Endodermal cell (in vitro differentiated cells): ENCODE results near the gene ATP5ME. TPM values are rescaled to one million over a fixed set of nuclear protein-coding genes. Genes with fewer than 3 reads are reported as not detected.
A peak's percentile ranks its signal among the peaks of the same experiment; 100 is the strongest.

ENCODE experiments used
- DNase-seq: peaks from one replicate; pipeline ENCODE4 v3.0.0-alpha.2; 2017
- H3K27ac ChIP-seq: 2 replicates; pipeline ENCODE4 v1.5.1; 2013; ENCODE audit warnings: mild to moderate bottlenecking, low read depth, low read length, moderate library complexity
- H3K27me3 ChIP-seq: 2 replicates; pipeline ENCODE4 v1.6.1; 2013; ENCODE audit warnings: mild to moderate bottlenecking, low read length, moderate library complexity; ENCODE audit not compliant: insufficient read depth, control insufficient read depth, poor library complexity, severe bottlenecking
- H3K36me3 ChIP-seq: 2 replicates; pipeline ENCODE4 v1.7.0; 2013; ENCODE audit warnings: mild to moderate bottlenecking, low read length, moderate library complexity; ENCODE audit not compliant: control insufficient read depth, insufficient read depth
- H3K4me1 ChIP-seq: one replicate; pipeline ENCODE4 v1.7.0; 2013; ENCODE audit warnings: low read length; ENCODE audit not compliant: control insufficient read depth, insufficient read depth
- H3K4me3 ChIP-seq: 2 replicates; pipeline ENCODE4 v1.5.1; 2013; ENCODE audit warnings: mild to moderate bottlenecking, low read length, moderate library complexity
- H3K9ac ChIP-seq: 2 replicates; pipeline ENCODE4 v1.6.1; 2013; ENCODE audit warnings: mild to moderate bottlenecking, low read length, moderate library complexity; ENCODE audit not compliant: poor library complexity, severe bottlenecking; ENCODE audit errors: extremely low read depth
- H3K9me3 ChIP-seq: 2 replicates; pipeline ENCODE4 v1.6.1; 2013; ENCODE audit warnings: mild to moderate bottlenecking, low read length, moderate library complexity; ENCODE audit not compliant: control insufficient read depth
- H3K27ac Mint-ChIP-seq: 2 replicates; pipeline ENCODE4 v1.8.0; 2020; ENCODE audit warnings: mixed read lengths
- H3K27me3 Mint-ChIP-seq: 2 replicates; pipeline ENCODE4 v1.8.0; 2021; ENCODE audit warnings: mild to moderate bottlenecking, mixed read lengths; ENCODE audit not compliant: insufficient read depth
- H3K36me3 Mint-ChIP-seq: 2 replicates; pipeline ENCODE4 v1.8.0; 2020; ENCODE audit warnings: low read depth, mixed read lengths
- H3K4me1 Mint-ChIP-seq: 2 replicates; pipeline ENCODE4 v1.8.0; 2020; ENCODE audit warnings: mixed read lengths
- H3K4me3 Mint-ChIP-seq: 2 replicates; pipeline ENCODE4 v1.8.0; 2020; ENCODE audit warnings: mild to moderate bottlenecking, moderate library complexity, mixed read lengths
- H3K9me3 Mint-ChIP-seq: 2 replicates; pipeline ENCODE4 v1.8.0; 2020; ENCODE audit warnings: mild to moderate bottlenecking, mixed read lengths
- WGBS, 2 experiments: methylation state at CpG; one replicate each; pipeline versions ENCODE4 v1.1.5 to v1.1.7; 2013; ENCODE audit warnings: missing lambda C conversion rate in 2 of 2, mixed read lengths in 1 of 2; ENCODE audit not compliant: insufficient coverage in 1 of 2, insufficient read length in 1 of 2; 5-methylcytosine and 5-hydroxymethylcytosine counted together
- total RNA-seq, 2 donors: library from RNA; stranded (reverse); fragmentation: NEBNext Ultra II Directional in 1 of 2; extraction: Animal tissue kit (Norgen Biotek cat#: 25700) in 1 of 2; gene quantifications; 2 replicates in 1 of 2; 3 replicates in 1 of 2; pipeline ENCODE4 v1.2.1, GENCODE V29; 2021
- TF ChIP-seq, protein P1 (sequence below): fragments of 200-600 bp; sonication (generic); conservative IDR thresholded peaks from 2 replicates; pipeline ENCODE4 v1.5.0; 2021; ENCODE audit warnings: antibody characterized with exemption, mild to moderate bottlenecking

Gene ATP5ME
- total RNA-seq, 2 donors from 2014 or later, result 407 to 456 TPM

DNA sequence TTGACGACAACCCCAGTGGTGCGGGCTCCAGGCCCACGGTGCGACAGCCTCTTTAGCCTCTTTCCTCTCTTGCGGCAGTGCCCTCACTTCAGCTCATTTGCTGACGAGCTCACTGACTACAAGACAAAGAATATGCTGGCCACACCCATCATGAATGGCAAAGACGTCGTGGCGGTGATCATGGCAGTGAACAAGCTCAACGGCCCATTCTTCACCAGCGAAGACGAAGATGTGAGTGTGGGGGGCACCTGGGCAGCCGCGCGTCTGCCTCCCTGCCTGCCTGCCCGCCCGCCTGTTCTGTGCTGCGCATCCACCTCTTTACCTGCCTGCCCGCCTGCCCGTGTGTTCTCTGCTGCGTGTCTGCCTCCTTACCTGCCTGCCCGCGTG lies 39.5 kb downstream of the ATP5ME start:
- DNase-seq, result no peak
- no peaks in the 10 kb centered on the region for H3K9me3 ChIP-seq
- no peaks in the 10 kb centered on the region for H3K36me3 ChIP-seq
- Mint-ChIP-seq H3K27me3 (no peaks in the 10 kb centered on the region), H3K27ac (no peak overlapping the region), H3K4me3 (no peak overlapping the region), H3K4me1 (no peaks in the 10 kb centered on the region), H3K9me3 (peaks cover 17% of the 10 kb centered on the region), H3K36me3 (no peaks in the 10 kb centered on the region)
- no peaks in the 10 kb centered on the region for H3K27me3 ChIP-seq
- no peak overlapping the region for H3K4me3 ChIP-seq
- H3K9ac ChIP-seq, result no peak overlapping the region
- WGBS, 2 experiments, result 82 to 87% methylated on average over 8 to 23 of the region's 23 CpGs
- no peaks in the 10 kb centered on the region for H3K4me1 ChIP-seq
- TF ChIP-seq, protein P1, sequence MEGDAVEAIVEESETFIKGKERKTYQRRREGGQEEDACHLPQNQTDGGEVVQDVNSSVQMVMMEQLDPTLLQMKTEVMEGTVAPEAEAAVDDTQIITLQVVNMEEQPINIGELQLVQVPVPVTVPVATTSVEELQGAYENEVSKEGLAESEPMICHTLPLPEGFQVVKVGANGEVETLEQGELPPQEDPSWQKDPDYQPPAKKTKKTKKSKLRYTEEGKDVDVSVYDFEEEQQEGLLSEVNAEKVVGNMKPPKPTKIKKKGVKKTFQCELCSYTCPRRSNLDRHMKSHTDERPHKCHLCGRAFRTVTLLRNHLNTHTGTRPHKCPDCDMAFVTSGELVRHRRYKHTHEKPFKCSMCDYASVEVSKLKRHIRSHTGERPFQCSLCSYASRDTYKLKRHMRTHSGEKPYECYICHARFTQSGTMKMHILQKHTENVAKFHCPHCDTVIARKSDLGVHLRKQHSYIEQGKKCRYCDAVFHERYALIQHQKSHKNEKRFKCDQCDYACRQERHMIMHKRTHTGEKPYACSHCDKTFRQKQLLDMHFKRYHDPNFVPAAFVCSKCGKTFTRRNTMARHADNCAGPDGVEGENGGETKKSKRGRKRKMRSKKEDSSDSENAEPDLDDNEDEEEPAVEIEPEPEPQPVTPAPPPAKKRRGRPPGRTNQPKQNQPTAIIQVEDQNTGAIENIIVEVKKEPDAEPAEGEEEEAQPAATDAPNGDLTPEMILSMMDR, result no peak
- no peak overlapping the region for H3K27ac ChIP-seq

DNA sequence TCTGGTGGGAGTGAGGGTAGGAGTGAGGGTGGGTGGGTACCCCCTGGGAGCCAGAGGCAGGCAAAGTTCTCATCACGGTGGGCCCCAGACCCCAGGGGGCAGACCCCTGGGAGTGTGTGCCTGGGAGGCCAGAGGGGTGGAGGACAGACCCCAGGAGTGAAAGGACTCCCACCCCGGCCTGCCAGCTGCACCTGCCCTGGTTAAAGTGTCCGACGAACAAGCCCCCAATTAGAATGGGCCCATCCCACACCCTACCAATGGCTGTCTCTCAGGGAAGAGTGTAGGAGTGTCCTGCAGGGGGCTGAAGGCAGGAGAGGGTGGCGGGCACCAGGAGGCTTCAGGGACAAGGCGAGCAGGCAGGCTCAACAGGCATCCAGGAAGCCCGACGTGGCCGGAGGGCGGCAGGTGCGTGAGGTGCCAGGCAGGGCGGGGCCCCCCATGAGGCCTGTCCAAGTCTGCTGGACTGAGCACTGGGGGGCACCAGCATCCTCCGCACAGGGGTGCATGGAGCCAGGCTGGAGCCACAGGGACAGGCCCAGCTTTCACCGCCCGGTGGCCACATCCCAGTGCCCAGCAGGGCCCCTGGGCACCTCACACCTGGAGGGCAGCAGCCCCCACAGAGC lies 40.0 kb downstream of the ATP5ME start:
- H3K4me3 Mint-ChIP-seq, result no peak overlapping the region
- Histone ChIP-seq H3K9me3 (no peaks in the 10 kb centered on the region), H3K4me1 (no peaks in the 10 kb centered on the region), H3K36me3 (no peaks in the 10 kb centered on the region), H3K9ac (no peak overlapping the region), H3K27me3 (no peaks in the 10 kb centered on the region), H3K27ac (no peak overlapping the region), H3K4me3 (no peak overlapping the region)
- H3K9me3 Mint-ChIP-seq, result peaks cover 17% of the 10 kb centered on the region
- no peaks in the 10 kb centered on the region for H3K27me3 Mint-ChIP-seq
- H3K4me1 Mint-ChIP-seq, result no peaks in the 10 kb centered on the region
- no peaks in the 10 kb centered on the region for H3K36me3 Mint-ChIP-seq
- H3K27ac Mint-ChIP-seq, result no peak overlapping the region
- TF ChIP-seq, protein P1, result peak; percentile 29
- WGBS, 2 experiments, result 84 to 89% methylated on average over 6 to 15 of the region's 15 CpGs
- peak; percentile 50 for DNase-seq

DNA sequence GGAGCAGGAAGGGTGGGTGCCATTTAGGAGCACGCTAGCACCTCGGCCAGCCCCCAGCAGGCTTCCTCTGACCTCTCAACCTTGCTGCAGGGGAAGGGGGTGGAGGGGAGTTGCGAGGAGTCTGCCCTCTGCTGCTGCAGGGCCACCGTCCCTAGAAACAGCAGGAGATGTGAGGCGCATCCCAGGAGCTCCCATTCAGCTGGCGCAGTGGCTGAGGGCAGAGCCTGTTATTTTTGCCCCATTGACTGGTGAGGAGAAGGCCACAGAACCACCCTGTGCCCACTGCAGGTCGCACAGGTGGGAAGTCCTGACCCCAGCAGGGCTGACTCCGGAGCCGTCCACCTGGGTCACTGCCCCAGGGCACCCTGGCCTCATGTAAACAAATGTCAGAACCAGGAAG lies 40.7 kb downstream of the ATP5ME start:
- H3K27me3 Mint-ChIP-seq, result no peaks in the 10 kb centered on the region
- Histone ChIP-seq H3K27me3 (no peaks in the 10 kb centered on the region), H3K9me3 (no peaks in the 10 kb centered on the region), H3K27ac (no peak overlapping the region), H3K4me3 (no peak overlapping the region), H3K36me3 (no peaks in the 10 kb centered on the region), H3K4me1 (no peaks in the 10 kb centered on the region), H3K9ac (no peak overlapping the region)
- no peak overlapping the region for H3K27ac Mint-ChIP-seq
- no peak overlapping the region for H3K4me3 Mint-ChIP-seq
- H3K4me1 Mint-ChIP-seq, result no peaks in the 10 kb centered on the region
- WGBS, 2 experiments, result 73 to 85% methylated on average over 7 to 9 of the region's 9 CpGs
- peaks cover 17% of the 10 kb centered on the region for H3K9me3 Mint-ChIP-seq
- DNase-seq, result peak; percentile 44
- TF ChIP-seq, protein P1, result no peak
- H3K36me3 Mint-ChIP-seq, result no peaks in the 10 kb centered on the region
